Adrenal gland (tissue), 12 donors: ENCODE results near the gene FCHO2. TPM values are rescaled to one million over a fixed set of nuclear protein-coding genes. Genes with fewer than 3 reads are reported as not detected.
A peak's percentile ranks its signal among the peaks of the same experiment; 100 is the strongest.
"Not testable (repeated sequence)": the region's sequence is repeated elsewhere in the genome, so short reads cannot be mapped to it uniquely, and the experiment has no call there.

ENCODE experiments used
- DNase-seq, 7 donors: peaks; one replicate each; pipeline ENCODE4 v3.0.0-alpha.2; 2019 to 2020
- H3K27ac ChIP-seq, 5 donors: fragments of 200-600 bp; sonication (generic) in 4 of 5; 1 replicate in 3 of 5; 2 replicates in 2 of 5; pipeline versions ENCODE4 v1.5.1 to v1.8.0; 2016 to 2020; ENCODE audit warnings: mild to moderate bottlenecking in 1 of 5
- H3K27me3 ChIP-seq: fragments of 200-600 bp; 2 replicates; pipeline ENCODE4 v1.8.0; 2021
- H3K36me3 ChIP-seq, 2 donors: fragments of 200-600 bp; replicated peaks in 1 of 2; 1 replicate in 1 of 2; 2 replicates in 1 of 2; pipeline versions ENCODE4 v1.5.1 to v1.8.0; 2018 to 2022
- H3K4me1 ChIP-seq, 2 donors: fragments of 200-600 bp; replicated peaks in 1 of 2; 1 replicate in 1 of 2; 2 replicates in 1 of 2; pipeline versions ENCODE4 v1.5.1 to v1.8.0; 2018 to 2021
- H3K4me3 ChIP-seq, 4 donors: fragments of 200-600 bp; sonication (generic) in 3 of 4; one replicate each; pipeline ENCODE4 v1.5.1; 2016 to 2018
- H3K9me3 ChIP-seq, 3 donors: fragments of 200-600 bp; sonication (generic) in 1 of 3; replicated peaks in 1 of 3; 1 replicate in 2 of 3; 2 replicates in 1 of 3; pipeline versions ENCODE4 v1.5.1 to v1.8.0; 2016 to 2021
- POLR2A ChIP-seq, 2 donors: fragments of 450-650 bp; IDR thresholded peaks; one replicate each; pipeline ENCODE4 v1.6.1; 2017; ENCODE audit warnings: antibody characterized with exemption in 2 of 2, mild to moderate bottlenecking in 2 of 2, moderate library complexity in 1 of 2
- WGBS, 4 donors: extraction: QIAGEN DNeasy Blood & Tissue Kit in 2 of 4; methylation state at CpG; one replicate each; pipeline versions ENCODE4 v1.1.5 to v1.1.7; 2013 to 2017; 5-methylcytosine and 5-hydroxymethylcytosine counted together
- intact Hi-C, 2 donors: fragments of 100-400 bp; cut with DNase I; formaldehyde crosslinking; loops; one replicate each; pipeline versions ENCODE4 v1.14.1 to v1.15.0; 2022 to 2023
- polyA plus RNA-seq, 3 donors: library from polyadenylated mRNA; stranded (reverse); fragments of 200-250 nt in 2 of 3; fragments of 350-450 nt in 1 of 3; fragmentation: Illumina TruSeq in 1 of 3; extraction: RNeasy Lipid Tissue Mini Kit (QIAGEN cat#74804) in 1 of 3; gene quantifications; one replicate each; pipeline ENCODE4 v1.2.3, GENCODE V29; 2013 to 2014
- total RNA-seq, 9 donors: library from RNA; depleted of rRNA in 4 of 9; stranded (reverse); fragments of >200 nt in 4 of 9; fragments of 120-200 nt in 1 of 9; fragmentation: NEBNext Ultra II Directional in 1 of 9; extraction: Animal tissue kit (Norgen Biotek cat#: 25700) in 1 of 9; gene quantifications; one replicate each; pipeline versions ENCODE4 v1.1.0 to v1.2.4, GENCODE V29; 2013 to 2023
- TF ChIP-seq, protein P1 (sequence below), 6 experiments: fragments of 450-650 bp in 4 of 6; fragments of 200-600 bp in 2 of 6; sonication (generic) in 1 of 6; IDR thresholded peaks; 1 replicate in 5 of 6; 2 replicates in 1 of 6; pipeline versions ENCODE4 v1.5.1 to v1.8.0; 2016 to 2021; ENCODE audit warnings: antibody characterized with exemption in 6 of 6, mild to moderate bottlenecking in 2 of 6, moderate library complexity in 1 of 6
- donor health status: healthy with polysubstance abuse.
- donor health status: Bipolar disorder and iron deficiency.
- donor health status: DM: yes; HTN: yes; CAD: no.
- donor health status: DM: no; HTN: no; CAD: no.
- donor health status: DM: no; HTN: no; CAD: no.
- donor health status: DM: yes; HTN: yes; CAD: no.

The FCHO2 gene
- total and polyA plus RNA-seq, 12 donors: 5.1 to 32.7 (median 20.0) TPM

GRCh38 chr5:73019766-73020165 lies 63.9 kb downstream of the FCHO2 start:
- no peak for DNase-seq
- Histone ChIP-seq H3K4me3 (no peak overlapping the region), H3K27ac (no peak overlapping the region), H3K36me3 (no peaks in the 10 kb centered on the region), H3K27me3 (no peaks in the 10 kb centered on the region), H3K4me1 (peaks cover 0 to 5% of the 10 kb centered on the region in 2 donors), H3K9me3 (no peaks in the 10 kb centered on the region)
- 90 to 99% (median 93%) methylated on average over 2 of the region's 2 CpGs for WGBS, 4 donors
- intact Hi-C loops: no loop called here
- no peak for TF ChIP-seq POLR2A (IDR thresholded peaks at IDR 0.05)

- TF ChIP-seq, protein P1, sequence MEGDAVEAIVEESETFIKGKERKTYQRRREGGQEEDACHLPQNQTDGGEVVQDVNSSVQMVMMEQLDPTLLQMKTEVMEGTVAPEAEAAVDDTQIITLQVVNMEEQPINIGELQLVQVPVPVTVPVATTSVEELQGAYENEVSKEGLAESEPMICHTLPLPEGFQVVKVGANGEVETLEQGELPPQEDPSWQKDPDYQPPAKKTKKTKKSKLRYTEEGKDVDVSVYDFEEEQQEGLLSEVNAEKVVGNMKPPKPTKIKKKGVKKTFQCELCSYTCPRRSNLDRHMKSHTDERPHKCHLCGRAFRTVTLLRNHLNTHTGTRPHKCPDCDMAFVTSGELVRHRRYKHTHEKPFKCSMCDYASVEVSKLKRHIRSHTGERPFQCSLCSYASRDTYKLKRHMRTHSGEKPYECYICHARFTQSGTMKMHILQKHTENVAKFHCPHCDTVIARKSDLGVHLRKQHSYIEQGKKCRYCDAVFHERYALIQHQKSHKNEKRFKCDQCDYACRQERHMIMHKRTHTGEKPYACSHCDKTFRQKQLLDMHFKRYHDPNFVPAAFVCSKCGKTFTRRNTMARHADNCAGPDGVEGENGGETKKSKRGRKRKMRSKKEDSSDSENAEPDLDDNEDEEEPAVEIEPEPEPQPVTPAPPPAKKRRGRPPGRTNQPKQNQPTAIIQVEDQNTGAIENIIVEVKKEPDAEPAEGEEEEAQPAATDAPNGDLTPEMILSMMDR (IDR thresholded peaks at IDR 0.05): no peak
- no peak for TF ChIP-seq POLR2A (IDR thresholded peaks at IDR 0.05)
- H3K9me3 ChIP-seq: no peaks in the 10 kb centered on the region
- H3K4me1 ChIP-seq: peaks cover 0 to 5% of the 10 kb centered on the region in 2 donors
- no peak for DNase-seq
- H3K4me3 ChIP-seq: no peak overlapping the region
- no peaks in the 10 kb centered on the region for H3K27me3 ChIP-seq
- H3K36me3 ChIP-seq: peaks cover 0 to 8% of the 10 kb centered on the region in 2 donors
- H3K27ac ChIP-seq: no peak overlapping the region
- intact Hi-C loops: no loop called here
- 59 to 76% (median 68%) methylated on average over 4 of the region's 4 CpGs for WGBS, 4 donors
Measured at GRCh38 chr5:73022471-73023169, 66.8 kb downstream of the FCHO2 start.

DNA sequence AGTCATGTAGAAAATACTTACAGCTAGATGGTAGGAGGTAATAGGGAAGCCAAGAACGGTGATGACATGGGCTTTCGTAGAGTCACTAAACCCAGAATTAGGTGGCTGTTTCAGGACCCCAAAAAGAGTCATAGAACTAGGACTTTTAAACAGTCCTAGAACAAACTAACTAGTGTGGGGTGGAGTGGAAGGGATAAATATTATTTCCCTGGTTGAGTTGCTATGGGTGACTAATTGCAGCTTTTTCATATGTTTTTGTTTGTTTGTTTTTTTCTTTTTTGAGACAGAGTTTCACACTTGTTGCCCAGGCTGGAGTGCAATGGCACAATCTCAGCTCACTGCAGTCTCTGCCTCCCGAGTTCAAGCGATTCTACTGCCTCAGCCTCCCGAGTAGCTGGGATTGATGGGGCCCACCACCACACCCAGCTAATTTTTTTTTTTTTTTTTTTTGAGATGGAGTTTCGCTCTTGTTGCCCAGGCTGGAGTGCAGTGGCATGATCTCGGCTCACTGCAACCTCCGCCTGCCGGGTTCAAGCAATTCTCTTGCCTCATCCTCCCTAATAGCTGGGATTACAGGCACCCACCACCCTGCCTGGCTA lies 69.2 kb downstream of the FCHO2 start:
- H3K9me3 ChIP-seq, H3K4me1 ChIP-seq, DNase-seq, H3K27me3 ChIP-seq, intact Hi-C loops, H3K36me3 ChIP-seq, H3K4me3 ChIP-seq, H3K27ac ChIP-seq: not testable (repeated sequence)
- WGBS, 4 donors: 95 to 99% (median 98%) methylated on average over 9 of the region's 9 CpGs

GRCh38 chr5:73027361-73027760 lies 71.5 kb downstream of the FCHO2 start:
- TF ChIP-seq POLR2A (IDR thresholded peaks at IDR 0.05): no peak
- TF ChIP-seq, protein P1 (IDR thresholded peaks at IDR 0.05): peak in 2 of 6 experiments; percentile 7 to 26
- Histone ChIP-seq H3K4me3 (no peak overlapping the region), H3K9me3 (no peaks in the 10 kb centered on the region), H3K36me3 (peaks cover 0 to 8% of the 10 kb centered on the region in 2 donors), H3K27me3 (no peaks in the 10 kb centered on the region), H3K27ac (no peak overlapping the region), H3K4me1 (peaks cover 0 to 5% of the 10 kb centered on the region in 2 donors)
- WGBS, 4 donors: 70 to 75% (median 73%) methylated on average over 2 of the region's 2 CpGs
- intact Hi-C loops: no loop called here
- no peak for DNase-seq

- TF ChIP-seq, protein P1 (IDR thresholded peaks at IDR 0.05): no peak
- no peak for TF ChIP-seq POLR2A (IDR thresholded peaks at IDR 0.05)
- H3K4me3 ChIP-seq: no peak overlapping the region
- H3K27me3 ChIP-seq: no peaks in the 10 kb centered on the region
- 93 to 97% (median 96%) methylated on average over 4 of the region's 4 CpGs for WGBS, 4 donors
- peaks cover 0 to 8% of the 10 kb centered on the region in 2 donors for H3K36me3 ChIP-seq
- intact Hi-C loops: no loop called here
- H3K27ac ChIP-seq: no peak overlapping the region
- DNase-seq: no peak
- peaks cover 0 to 3% of the 10 kb centered on the region in 2 donors for H3K4me1 ChIP-seq
- no peaks in the 10 kb centered on the region for H3K9me3 ChIP-seq
Measured at GRCh38 chr5:73027816-73028215, 72.0 kb downstream of the FCHO2 start.
